ENCODE measurements around the gene ARHGAP10.

- TF ChIP-seq CTCF (IDR thresholded peaks at IDR 0.05), result no peak
- peak in 1 of 2 donors; percentile 64 for TF ChIP-seq POLR2AphosphoS5 (IDR thresholded peaks at IDR 0.05)
These were observed 22.2 kb downstream of the ARHGAP10 start for GRCh38 chr4:147754037-147754445.

Measured in esophagus muscularis mucosa (tissue), 3 donors.